ENCODE data around the gene OR13A1.
"Not testable (repeated sequence)": the region's sequence is repeated elsewhere in the genome, so short reads cannot be mapped to it uniquely, and the experiment has no call there.

Gene OR13A1

DNA sequence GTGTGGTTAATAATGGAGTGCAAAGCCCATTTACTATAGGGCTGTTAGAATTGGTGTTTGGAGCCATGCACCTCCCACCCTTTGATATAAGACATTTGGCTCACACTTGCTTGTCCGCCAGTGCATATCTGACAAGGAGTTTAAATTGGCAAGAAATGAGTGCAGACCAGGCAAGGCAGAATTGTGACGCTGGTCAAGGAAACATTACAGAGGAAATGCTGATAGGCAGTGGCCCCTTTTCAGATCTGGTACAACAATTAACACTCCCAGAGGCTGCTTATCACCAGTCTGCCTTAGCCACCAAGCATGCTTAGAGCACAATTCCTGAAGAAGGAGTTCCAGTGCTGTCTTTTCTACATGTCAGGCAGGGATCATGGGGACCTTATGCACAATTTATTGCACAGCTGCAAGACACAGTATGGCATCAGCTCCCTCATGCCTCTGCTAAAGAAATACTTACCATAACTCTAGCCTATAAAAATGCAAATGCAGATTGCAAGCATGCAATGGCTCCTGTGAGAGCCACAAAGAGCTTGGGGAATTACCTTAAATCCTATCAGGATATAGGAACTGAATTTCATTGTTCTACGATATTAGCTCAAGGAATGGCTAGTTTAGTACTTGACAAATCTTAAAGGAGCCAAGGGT lies 35.2 kb downstream of the OR13A1 start:
- FAIRE-seq: no peak

DNA sequence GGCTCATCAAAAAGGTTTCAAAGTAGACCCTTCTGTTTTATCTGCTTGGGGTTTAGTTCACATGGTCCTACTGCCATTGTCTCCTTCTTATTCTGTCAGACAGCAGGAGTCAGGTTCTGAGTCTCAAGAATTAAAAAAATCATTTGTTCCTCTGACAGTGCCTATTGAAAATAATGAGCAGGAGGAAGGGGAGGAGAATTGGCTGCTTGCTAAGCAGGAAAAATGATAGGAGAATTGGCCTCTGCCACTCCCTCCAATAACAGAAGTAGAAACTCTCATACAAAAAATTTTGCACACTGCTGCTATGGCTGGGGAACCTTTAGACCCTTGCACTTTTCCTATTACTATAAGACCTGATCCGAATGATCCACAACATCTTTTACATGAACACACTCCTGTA lies 35.7 kb downstream of the OR13A1 start:
- no peak for FAIRE-seq

DNA sequence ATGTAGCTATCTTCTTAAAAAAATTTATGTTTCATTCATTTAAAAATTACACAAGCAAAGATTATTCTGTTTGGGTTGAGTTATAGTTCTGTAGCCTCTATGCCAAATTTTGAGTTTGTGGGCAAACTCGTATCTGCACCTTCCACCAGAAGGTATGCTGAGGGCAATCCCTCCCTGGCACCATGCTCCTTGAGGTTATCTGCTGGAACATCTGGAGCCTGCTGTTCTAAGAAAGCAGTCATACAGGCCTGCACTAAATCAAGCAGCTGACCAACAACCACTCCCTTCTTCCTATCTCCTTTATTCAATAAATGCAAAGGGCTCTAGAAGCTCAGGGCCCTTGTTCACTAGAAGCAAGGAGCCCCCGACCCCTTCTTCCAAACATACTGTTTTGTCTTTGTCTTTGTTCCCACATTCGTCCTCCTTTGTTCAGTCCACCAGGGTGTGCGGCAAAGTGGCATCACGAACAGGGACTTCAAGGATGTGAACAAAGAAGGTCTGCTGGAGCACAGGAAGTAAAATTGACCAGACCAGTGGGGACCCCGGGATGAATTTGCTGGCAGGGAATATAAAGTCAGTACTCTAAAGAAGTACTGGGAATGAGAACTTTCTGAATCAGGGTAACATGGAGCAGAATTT lies 36.4 kb downstream of the OR13A1 start:
- FAIRE-seq: no peak

DNA sequence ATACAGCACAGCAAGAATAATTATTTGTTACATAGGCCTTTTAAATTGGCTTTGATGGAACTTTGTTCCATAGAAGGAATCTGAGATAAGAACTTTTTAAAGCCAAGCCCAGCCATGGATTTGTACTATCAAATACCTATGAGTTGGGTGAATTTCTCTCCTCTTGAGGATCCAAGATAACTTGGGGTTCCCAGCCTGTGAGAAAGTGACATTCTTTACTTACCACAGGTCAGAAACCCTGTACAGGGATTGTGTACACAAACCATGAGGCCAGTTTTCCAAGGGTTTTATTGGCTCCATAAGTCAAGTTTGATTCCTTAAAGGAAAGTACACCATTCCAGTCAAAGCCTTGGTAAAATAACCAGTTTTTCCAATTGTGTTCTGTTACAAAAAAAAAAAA lies 39.3 kb downstream of the OR13A1 start:
- FAIRE-seq: not testable (repeated sequence)

DNA sequence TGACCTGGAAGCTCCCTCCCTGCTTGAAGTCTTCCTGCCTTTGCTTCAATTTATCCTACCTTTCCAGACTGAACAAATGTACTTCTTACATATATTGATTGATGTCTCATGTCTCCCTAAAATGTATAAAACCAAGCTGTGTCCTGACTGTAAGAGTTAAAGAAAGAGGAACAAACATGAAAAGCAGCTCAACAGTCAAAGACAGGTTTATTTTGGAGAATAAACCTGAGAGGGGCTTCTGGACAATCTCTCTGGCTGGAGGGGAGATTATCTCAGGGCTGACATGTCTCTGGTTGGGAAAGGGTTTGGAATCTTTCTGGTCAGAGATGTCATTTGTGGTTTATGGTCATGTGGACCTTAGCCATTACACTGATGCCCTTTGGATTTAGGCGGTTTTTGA lies 41.0 kb downstream of the OR13A1 start:
- FAIRE-seq: no peak

DNA sequence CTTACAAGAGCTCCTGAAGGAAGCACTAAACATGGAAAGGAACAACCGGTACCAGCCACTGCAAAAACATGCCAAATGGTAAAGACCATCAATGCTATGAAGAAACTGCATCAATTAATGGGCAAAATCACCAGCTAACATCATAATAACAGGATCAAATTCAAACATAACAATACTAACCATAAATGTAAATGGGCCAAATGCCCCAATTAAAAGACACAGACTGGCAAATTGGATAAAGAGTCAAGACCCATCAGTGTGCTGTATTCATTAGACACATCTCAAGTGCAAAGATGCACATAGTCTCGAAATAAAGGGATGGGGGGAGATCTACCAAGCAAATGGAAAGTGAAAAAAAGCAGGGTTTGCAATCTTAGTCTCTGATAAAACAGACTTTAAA lies 47.6 kb downstream of the OR13A1 start:
- FAIRE-seq: not testable (repeated sequence)

DNA sequence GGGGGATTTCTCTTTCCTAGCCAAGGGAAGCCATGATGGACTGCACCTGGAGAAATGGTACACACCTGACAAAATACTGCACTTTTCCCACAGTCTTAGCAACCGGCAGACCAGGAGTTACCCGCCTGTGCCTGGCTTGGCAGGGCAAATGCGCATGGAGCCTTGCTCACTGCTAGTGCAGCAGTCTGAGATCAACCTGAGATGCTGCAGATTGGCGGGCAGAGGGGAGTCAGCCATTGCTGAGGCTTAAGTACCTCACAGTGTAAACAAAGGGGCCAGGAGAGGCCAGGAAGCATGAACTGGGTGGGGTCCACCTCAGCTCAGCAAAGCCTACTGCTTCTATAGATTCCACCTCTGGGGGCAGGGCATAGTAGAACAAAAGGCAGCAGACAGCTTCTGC lies 49.4 kb downstream of the OR13A1 start:
- no peak for FAIRE-seq

DNA sequence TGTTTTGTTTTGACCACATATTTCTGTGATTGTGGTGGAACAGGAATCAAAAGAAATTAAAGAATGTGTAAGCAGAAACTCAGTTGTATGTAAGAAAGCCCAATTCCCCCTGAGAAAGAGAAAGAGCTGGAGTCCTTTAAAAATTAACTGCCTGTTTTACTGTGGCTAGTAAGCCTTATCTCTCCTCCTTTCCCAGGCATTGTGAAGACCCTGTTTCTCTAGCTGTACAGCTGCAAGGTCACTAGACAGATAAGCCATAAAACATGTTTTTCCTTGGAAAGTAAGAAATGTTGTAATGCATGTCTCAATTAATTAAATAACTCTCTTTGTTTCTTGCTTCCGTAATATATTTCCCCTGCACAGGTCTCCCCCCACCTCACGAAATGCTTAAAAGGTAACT lies 53.5 kb downstream of the OR13A1 start:
- FAIRE-seq: no peak

DNA sequence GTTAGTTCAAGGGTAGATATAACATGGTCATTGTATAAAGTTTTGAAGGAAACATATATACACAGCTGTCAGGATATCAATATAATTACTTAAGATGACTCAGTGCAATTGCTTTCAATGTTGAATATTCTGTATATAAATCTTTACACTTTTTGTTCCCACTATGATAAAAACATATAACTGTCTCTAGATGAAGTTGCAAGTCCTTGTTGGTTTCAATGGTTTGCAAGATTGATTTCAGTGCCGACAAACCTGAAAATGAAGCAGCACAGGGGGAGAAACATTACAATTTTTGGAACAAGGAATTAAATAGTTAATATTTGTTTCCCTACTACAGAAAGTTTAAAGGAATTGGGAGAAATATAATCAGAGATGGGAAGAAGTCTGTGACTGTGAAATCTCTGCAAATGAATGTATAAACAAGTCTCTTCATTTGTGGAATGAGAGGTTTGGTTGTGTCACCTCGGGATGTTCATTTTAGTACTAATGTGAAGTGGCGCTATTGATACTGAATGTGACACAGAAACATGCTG lies 54.1 kb downstream of the OR13A1 start:
- FAIRE-seq: no peak

DNA sequence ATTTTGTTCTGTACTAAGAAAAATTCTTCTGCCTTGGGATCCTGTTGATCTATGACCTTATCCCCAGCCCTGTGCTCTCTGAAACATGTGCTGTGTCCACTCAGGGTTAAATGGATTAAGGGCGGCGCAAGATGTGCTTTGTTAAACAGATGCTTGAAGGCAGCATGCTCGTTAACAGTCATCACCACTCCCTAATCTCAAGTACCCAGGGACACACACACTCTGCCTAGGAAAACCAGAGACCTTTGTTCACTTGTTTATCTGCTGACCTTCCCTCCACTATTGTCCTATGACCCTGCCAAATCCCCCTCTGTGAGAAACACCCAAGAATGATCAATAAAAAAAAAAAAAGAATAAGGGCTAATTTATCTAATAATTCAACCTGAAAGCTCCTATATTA lies 54.8 kb downstream of the OR13A1 start:
- FAIRE-seq: not testable (repeated sequence)

DNA sequence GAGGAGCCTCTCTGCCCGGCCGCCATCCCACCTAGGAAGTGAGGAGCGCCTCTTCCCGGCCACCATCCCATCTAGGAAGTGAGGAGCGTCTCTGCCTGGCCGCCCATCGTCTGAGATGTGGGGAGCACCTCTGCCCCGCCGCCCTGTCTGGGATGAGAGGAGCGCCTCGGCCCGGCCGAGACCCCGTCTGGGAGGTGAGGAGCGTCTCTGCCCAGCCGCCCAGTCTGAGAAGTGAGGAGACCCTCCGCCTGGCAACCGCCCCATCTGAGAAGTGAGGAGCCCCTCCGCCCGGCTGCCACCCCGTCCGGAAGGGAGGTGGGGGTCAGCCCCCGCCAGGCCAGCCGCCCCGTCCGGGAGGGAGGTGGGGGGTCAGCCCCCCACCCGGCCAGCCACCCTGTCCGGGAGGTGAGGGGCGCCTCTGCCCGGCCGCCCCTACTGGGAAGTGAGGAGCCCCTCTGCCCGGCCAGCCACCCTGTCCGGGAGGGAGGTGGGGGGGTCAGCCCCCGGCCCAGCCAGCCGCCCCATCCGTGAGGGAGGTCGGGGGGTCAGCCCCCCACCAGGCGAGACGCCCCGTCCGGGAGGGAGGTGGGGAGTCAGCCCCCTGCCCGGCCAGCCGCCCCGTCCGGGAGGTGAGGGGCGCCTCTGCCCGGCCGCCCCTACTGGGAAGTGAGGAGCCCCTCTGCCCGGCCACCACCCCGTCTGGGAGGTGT lies 55.5 kb downstream of the OR13A1 start:
- not testable (repeated sequence) for FAIRE-seq

DNA sequence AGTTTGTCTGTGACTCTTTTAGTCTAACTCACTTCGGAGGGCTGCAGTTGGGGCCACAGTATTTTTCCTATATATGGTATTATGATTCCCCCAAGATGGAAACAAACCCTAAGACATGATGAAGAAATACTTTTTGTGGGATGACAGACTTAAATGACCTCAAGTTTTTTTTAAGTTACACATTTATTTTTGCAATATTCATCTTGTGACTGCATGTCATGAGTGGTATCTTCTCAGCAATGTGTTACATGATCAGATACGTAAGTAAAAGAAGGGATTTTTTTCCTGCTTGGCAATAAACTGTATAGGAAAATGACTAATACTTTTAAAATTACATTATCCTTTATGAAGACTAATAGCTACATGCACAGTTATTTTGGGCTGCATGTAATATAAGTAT lies 57.8 kb downstream of the OR13A1 start:
- FAIRE-seq: no peak

DNA sequence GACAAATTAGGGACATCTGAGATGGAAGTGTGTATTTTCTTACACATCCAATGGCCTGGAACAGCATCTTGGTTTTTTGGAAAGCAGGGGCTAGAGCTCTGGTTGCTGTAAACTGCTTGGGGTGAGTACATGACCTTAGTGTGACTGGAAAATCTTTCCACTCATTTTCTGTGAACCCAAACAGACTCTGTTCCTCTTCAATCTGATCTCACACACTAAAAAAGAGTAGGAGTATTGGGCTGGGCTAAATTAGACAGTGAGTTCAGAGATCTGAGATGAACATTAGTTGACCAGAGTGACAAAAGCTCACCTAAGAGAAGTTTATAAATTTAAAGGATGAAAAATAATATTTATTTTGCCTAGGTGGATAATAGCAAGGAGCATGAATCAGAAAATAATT lies 59.2 kb downstream of the OR13A1 start:
- no peak for FAIRE-seq

DNA sequence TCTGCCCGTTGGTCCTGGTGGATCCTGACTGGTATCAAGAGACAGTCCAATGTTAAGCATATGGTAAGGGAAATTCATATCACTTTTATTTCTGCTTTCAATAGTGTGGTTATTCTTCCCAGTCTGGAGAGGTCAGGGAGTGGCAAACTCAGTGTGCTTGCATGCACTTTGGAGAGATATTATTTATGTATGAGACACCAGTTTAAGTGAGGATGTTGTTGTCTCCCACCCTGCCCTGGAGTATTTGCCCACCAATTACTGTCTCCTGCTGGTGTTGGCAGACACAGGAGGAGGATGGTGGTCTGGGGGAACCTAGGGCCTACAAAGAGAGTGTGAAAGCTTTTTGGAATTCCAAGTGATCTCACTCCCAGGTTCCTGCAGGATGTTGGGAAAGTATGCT lies 59.7 kb downstream of the OR13A1 start:
- FAIRE-seq: no peak

DNA sequence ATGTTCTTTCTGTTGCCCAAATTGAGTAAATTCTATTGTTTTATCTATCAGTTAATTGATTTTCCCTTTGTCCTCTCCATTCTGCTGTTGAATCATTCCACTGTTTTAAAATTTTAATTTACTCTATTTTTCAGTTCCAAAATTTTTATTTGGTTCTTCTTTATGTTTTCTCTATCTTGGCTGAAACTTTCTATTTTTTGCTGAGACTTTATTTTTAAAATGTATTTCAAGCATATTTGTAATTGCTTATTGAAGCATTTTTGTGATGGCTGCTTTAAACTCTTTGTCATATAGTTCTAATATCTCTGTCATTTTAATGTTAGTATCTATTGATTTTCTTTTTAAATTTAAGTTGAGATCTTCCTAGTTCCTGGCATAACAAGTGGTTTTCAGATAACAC lies 60.5 kb downstream of the OR13A1 start:
- FAIRE-seq: no peak

DNA sequence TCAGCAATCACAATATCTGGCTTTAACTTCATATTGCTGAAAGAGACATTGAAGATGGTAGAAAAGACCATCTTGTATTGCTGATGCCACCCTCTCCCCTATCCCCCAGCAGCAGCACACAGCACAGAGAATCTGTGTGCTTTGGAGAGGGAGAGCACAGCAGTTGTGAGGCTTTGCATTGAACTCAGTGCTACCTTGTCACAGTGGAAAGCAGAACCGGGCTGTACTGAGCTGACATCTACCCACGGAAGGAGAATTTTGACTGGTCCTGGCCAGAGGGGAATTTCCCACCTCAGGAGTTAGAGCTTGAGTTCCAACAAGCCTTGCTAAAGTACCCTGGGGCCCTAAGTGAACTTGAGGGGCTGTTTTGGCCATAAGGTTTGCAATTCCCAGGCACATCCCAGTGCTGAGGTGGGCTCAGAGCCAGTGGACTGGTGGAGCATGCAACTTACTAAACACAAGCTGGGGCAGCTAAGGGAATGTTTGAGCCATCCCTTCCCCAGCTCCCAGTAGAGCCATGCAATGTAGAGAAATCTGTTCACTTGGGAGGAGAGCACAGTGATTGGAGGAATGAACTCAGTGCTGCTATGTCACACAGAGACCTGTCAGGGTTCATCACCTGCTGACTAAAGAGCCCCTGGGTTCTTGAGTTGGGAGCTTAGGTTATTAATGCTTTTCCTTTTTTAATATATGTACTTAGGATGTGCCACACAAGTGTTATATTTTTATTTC lies 62.1 kb downstream of the OR13A1 start:
- no peak for FAIRE-seq
